Spleen (tissue), 7 donors: ENCODE data around the gene PIGU.

Experiments used
- CTCF ChIP-seq, 11 experiments: fragments of 200-600 bp in 7 of 11; fragments of 450-650 bp in 4 of 11; sonication (generic) in 4 of 11; IDR thresholded peaks in 8 of 11; conservative IDR thresholded peaks in 3 of 11; 1 replicate in 7 of 11; 2 replicates in 4 of 11; pipeline versions ENCODE4 v1.4.0 to v1.8.0; 2016 to 2021; ENCODE audit warnings: antibody characterized with exemption in 11 of 11, inconsistent platforms in 4 of 11, mild to moderate bottlenecking in 1 of 11
- POLR2A ChIP-seq, 3 donors: fragments of 450-650 bp; IDR thresholded peaks; one replicate each; pipeline ENCODE4 v1.5.1; 2017; ENCODE audit warnings: antibody characterized with exemption in 3 of 3, mild to moderate bottlenecking in 1 of 3
- donor health status: DM: no; HTN: no; CAD: no; lungs with moderate emphysema.
- donor health status: DM: no; HTN: no; CAD: no.
- donor health status: DM: no; HTN: no; CAD: no.

GRCh38 chr20:34636648-34637047, 40.2 kb downstream of the PIGU start:
- TF ChIP-seq CTCF (IDR thresholded peaks at IDR 0.05 in 8 of 11, conservative IDR thresholded peaks at IDR 0.05 in 3 of 11) (no peak), POLR2A (IDR thresholded peaks at IDR 0.05) (no peak)
